Lung (tissue), 12 donors: Measurements from ENCODE around the gene YAP1. TPM values are rescaled to one million over a fixed set of nuclear protein-coding genes. Genes with fewer than 3 reads are reported as not detected.

ENCODE experiments used
- ATAC-seq: fragments of 200-7000 bp; cut with Tn5 transposase; one replicate; pipeline ENCODE4 v1.9.1; 2020; ENCODE audit warnings: moderate number of reproducible peaks; ENCODE audit not compliant: insufficient read depth, low FRiP score
- DNase-seq, 3 donors: peaks; one replicate each; pipeline ENCODE4 v3.0.0-alpha.2; 2013 to 2017
- H3K27ac ChIP-seq, 2 donors: one replicate each; pipeline ENCODE4 v1.5.1; 2013; ENCODE audit warnings: mild to moderate bottlenecking in 2 of 2, moderate library complexity in 2 of 2, control low read depth in 1 of 2, inconsistent platforms in 1 of 2, low read depth in 1 of 2, low read length in 1 of 2
- H3K27me3 ChIP-seq, 3 donors: one replicate each; pipeline ENCODE4 v1.5.1; 2013; ENCODE audit warnings: low read length in 2 of 3; ENCODE audit not compliant: control insufficient read depth in 3 of 3, insufficient read depth in 3 of 3
- H3K36me3 ChIP-seq, 4 donors: one replicate each; pipeline ENCODE4 v1.5.1; 2013; ENCODE audit warnings: low read length in 4 of 4, mild to moderate bottlenecking in 1 of 4, moderate library complexity in 1 of 4; ENCODE audit not compliant: control insufficient read depth in 4 of 4, insufficient read depth in 4 of 4
- H3K4me1 ChIP-seq, 5 donors: one replicate each; pipeline ENCODE4 v1.5.1; 2013; ENCODE audit warnings: low read length in 5 of 5, mild to moderate bottlenecking in 2 of 5, moderate library complexity in 1 of 5; ENCODE audit not compliant: control insufficient read depth in 5 of 5, insufficient read depth in 5 of 5
- H3K4me3 ChIP-seq: one replicate; pipeline ENCODE4 v1.5.1; 2013; ENCODE audit warnings: mild to moderate bottlenecking, control low read depth, moderate library complexity
- H3K9ac ChIP-seq, 2 donors: one replicate each; pipeline ENCODE4 v1.5.1; 2013; ENCODE audit warnings: low read length in 2 of 2, control low read depth in 1 of 2; ENCODE audit not compliant: insufficient read depth in 1 of 2
- H3K9me3 ChIP-seq, 4 donors: one replicate each; pipeline ENCODE4 v1.5.1; 2013; ENCODE audit warnings: low read length in 3 of 4, mild to moderate bottlenecking in 1 of 4, moderate library complexity in 1 of 4; ENCODE audit not compliant: control insufficient read depth in 4 of 4, insufficient read depth in 3 of 4
- CTCF ChIP-seq: IDR thresholded peaks from 2 replicates; pipeline ENCODE4 v1.5.1; 2012; ENCODE audit warnings: mild to moderate bottlenecking; ENCODE audit errors: control extremely low read depth, extremely low read depth
- WGBS, 2 donors: extraction: QIAGEN DNeasy Blood & Tissue Kit; methylation state at CpG; one replicate each; pipeline ENCODE4 v1.1.7; 2013; 5-methylcytosine and 5-hydroxymethylcytosine counted together
- polyA plus RNA-seq, 2 donors: library from polyadenylated mRNA; stranded (reverse); fragments of 200-250 nt; gene quantifications; one replicate each; pipeline ENCODE4 v1.2.1, GENCODE V29; 2013
- total RNA-seq, 2 donors: library from RNA; depleted of rRNA in 1 of 2; stranded (reverse); fragments of >200 nt in 1 of 2; gene quantifications; one replicate each; pipeline ENCODE4 v1.2.1, GENCODE V29; 2014 to 2021
- donor health status: control.
- donor health status: control.
- donor health status: Bipolar disorder and iron deficiency.
- donor health status: healthy.
- donor health status: DM: yes; HTN: yes; CAD: no.

The YAP1 gene
- total and polyA plus RNA-seq, 4 donors = 29.5 to 257 (median 80.4) TPM

GRCh38 chr11:102168481-102168880 is 58.2 kb downstream of the YAP1 start:
- Histone ChIP-seq H3K27me3 (no peaks in the 10 kb centered on the region), H3K4me3 (no peak overlapping the region), H3K9ac (no peak overlapping the region), H3K27ac (no peak overlapping the region), H3K4me1 (peaks cover 0 to 11% (median 5%) of the 10 kb centered on the region in 5 donors), H3K36me3 (peaks cover 0 to 14% (median 8%) of the 10 kb centered on the region in 4 donors), H3K9me3 (no peaks in the 10 kb centered on the region)
- no peak for TF ChIP-seq CTCF
- DNase-seq (peak in 1 of 3 donors; percentile 61), ATAC-seq (no peak)
- 53 to 68% methylated on average over 1 of the region's 1 CpG for WGBS, 2 donors

- no peak for TF ChIP-seq CTCF
- ATAC-seq = peak; percentile 28
- H3K4me1 ChIP-seq = peaks cover 0 to 11% (median 5%) of the 10 kb centered on the region in 5 donors
- peaks cover 0 to 11% (median 6%) of the 10 kb centered on the region in 4 donors for H3K36me3 ChIP-seq
- H3K9ac ChIP-seq = no peak overlapping the region
- no peaks in the 10 kb centered on the region for H3K27me3 ChIP-seq
- no peak overlapping the region for H3K27ac ChIP-seq
- no peaks in the 10 kb centered on the region for H3K9me3 ChIP-seq
- no peak for DNase-seq
- no peak overlapping the region for H3K4me3 ChIP-seq
Observed at GRCh38 chr11:102171101-102171500, 60.9 kb downstream of the YAP1 start.

GRCh38 chr11:102172127-102172848 is 62.0 kb downstream of the YAP1 start:
- H3K9me3 ChIP-seq = no peaks in the 10 kb centered on the region
- peak; percentile 48 for ATAC-seq
- no peak overlapping the region for H3K4me3 ChIP-seq
- peak overlapping the region in 1 of 2 donors; percentile 36 for H3K27ac ChIP-seq
- H3K9ac ChIP-seq = no peak overlapping the region
- H3K36me3 ChIP-seq = peaks cover 0 to 16% (median 7%) of the 10 kb centered on the region in 4 donors
- no peak for DNase-seq
- peaks cover 0 to 11% (median 2%) of the 10 kb centered on the region in 5 donors for H3K4me1 ChIP-seq
- TF ChIP-seq CTCF = no peak
- WGBS, 2 donors = 51 to 87% methylated on average over 4 to 5 of the region's 6 CpGs
- H3K27me3 ChIP-seq = no peaks in the 10 kb centered on the region
